GM12892 (cell line): ENCODE measurements around the gene OSBPL8.

Experiments
- DNase-seq: peaks from one replicate; pipeline ENCODE4 v3.0.0; 2011; ENCODE audit not compliant: insufficient read length
- FAIRE-seq: peaks from 2 replicates; lab custom pipeline; 2011; peaks lifted over from hg19 to GRCh38; lab: Jason Lieb, UNC
- POLR2A ChIP-seq: IDR thresholded peaks from 2 replicates; pipeline ENCODE4 v1.6.1; 2011; ENCODE audit warnings: low read depth, low read length, control low read depth
- POLR2AphosphoS5 ChIP-seq: IDR thresholded peaks from 2 replicates; pipeline ENCODE4 v1.6.1; 2011; ENCODE audit warnings: low read depth, low read length, control low read depth
- TAF1 ChIP-seq: IDR thresholded peaks from 2 replicates; pipeline ENCODE4 v1.6.1; 2011; ENCODE audit warnings: low read depth, mild to moderate bottlenecking, control low read depth, low read length, borderline replicate concordance

Gene OSBPL8

GRCh38 chr12:76450690-76451089 is 108.9 kb downstream of the OSBPL8 start:
- TF ChIP-seq POLR2A = no peak
- no peak for TF ChIP-seq TAF1
- no peak for TF ChIP-seq POLR2AphosphoS5
- no peak for DNase-seq
- no peak for FAIRE-seq

GRCh38 chr12:76449993-76450392 is 109.6 kb downstream of the OSBPL8 start:
- FAIRE-seq = no peak
- DNase-seq = no peak
- TF ChIP-seq POLR2A (no peak), POLR2AphosphoS5 (no peak), TAF1 (no peak)

GRCh38 chr12:76449583-76449982 is 110.0 kb downstream of the OSBPL8 start:
- no peak for DNase-seq
- no peak for TF ChIP-seq TAF1
- no peak for TF ChIP-seq POLR2A
- no peak for TF ChIP-seq POLR2AphosphoS5
- FAIRE-seq = no peak

GRCh38 chr12:76449016-76449415 is 110.6 kb downstream of the OSBPL8 start:
- TF ChIP-seq TAF1 (no peak), POLR2A (no peak), POLR2AphosphoS5 (no peak)
- DNase-seq (no peak), FAIRE-seq (no peak)

GRCh38 chr12:76446090-76446489 is 113.5 kb downstream of the OSBPL8 start:
- no peak for FAIRE-seq
- TF ChIP-seq TAF1 (no peak), POLR2A (no peak), POLR2AphosphoS5 (no peak)
- no peak for DNase-seq

- no peak for TF ChIP-seq POLR2AphosphoS5
- no peak for TF ChIP-seq POLR2A
- no peak for TF ChIP-seq TAF1
- FAIRE-seq = no peak
- DNase-seq = no peak
Measured at GRCh38 chr12:76445462-76445861, 114.1 kb downstream of the OSBPL8 start.

- FAIRE-seq (no peak), DNase-seq (no peak)
- TF ChIP-seq POLR2AphosphoS5 = no peak
- no peak for TF ChIP-seq TAF1
- TF ChIP-seq POLR2A = no peak
Measured at GRCh38 chr12:76444408-76444984, 115.1 kb downstream of the OSBPL8 start.

GRCh38 chr12:76441016-76441415 is 118.6 kb downstream of the OSBPL8 start:
- DNase-seq = no peak
- TF ChIP-seq POLR2A (no peak), POLR2AphosphoS5 (no peak), TAF1 (no peak)
- no peak for FAIRE-seq

- DNase-seq (no peak), FAIRE-seq (no peak)
- no peak for TF ChIP-seq POLR2A
Measured at GRCh38 chr12:76432733-76433132, 126.8 kb downstream of the OSBPL8 start.

GRCh38 chr12:76428117-76428516 is 131.5 kb downstream of the OSBPL8 start:
- no peak for FAIRE-seq

GRCh38 chr12:76426160-76426559 is 133.4 kb downstream of the OSBPL8 start:
- DNase-seq (no peak), FAIRE-seq (no peak)
- no peak for TF ChIP-seq POLR2AphosphoS5
- no peak for TF ChIP-seq TAF1
- no peak for TF ChIP-seq POLR2A

More at GRCh38 chr12:76428117-76428516, 131.5 kb downstream of the OSBPL8 start:
- DNase-seq = no peak
- TF ChIP-seq POLR2AphosphoS5 (no peak), POLR2A (no peak), TAF1 (no peak)

GRCh38 chr12:76424941-76425340 is 134.6 kb downstream of the OSBPL8 start:
- no peak for FAIRE-seq

More at GRCh38 chr12:76424941-76425340, 134.6 kb downstream of the OSBPL8 start:
- DNase-seq = no peak
- TF ChIP-seq TAF1 (no peak), POLR2AphosphoS5 (no peak), POLR2A (no peak)
